Measurements from ENCODE around the gene TMEM87B. TPM values are rescaled to one million over a fixed set of nuclear protein-coding genes. Genes with fewer than 3 reads are reported as not detected.

Gene TMEM87B
- total and polyA plus RNA-seq, 9 donors: 7.1 to 23.8 (median 13.2) TPM

DNA sequence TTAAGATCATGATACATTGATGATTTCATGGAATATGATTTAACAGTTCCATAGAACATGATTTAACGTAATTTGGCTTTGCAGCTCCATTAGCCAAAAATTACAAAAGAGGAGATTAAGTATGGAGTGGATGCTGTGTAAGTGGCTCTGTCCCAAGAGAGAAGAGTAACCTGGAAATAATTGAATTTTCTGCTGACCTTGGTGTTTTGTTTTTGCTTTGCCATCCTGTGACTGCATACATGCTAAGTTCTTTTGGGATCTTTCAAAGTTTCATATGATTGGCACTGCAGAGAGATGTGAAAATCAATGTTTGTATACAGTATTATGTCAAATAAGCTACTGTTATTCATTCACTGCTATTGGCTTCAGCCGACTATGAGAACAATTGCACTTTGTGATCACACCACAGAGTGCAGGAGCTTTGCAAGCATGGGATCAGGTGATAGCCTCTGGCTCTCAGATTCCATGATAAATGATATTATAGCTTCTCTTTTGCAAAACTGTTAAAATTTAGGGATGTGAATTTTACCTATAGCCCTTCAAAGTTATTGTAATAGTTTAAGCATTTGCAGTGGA, 46.1 kb upstream of the TMEM87B start:
- H3K27ac ChIP-seq: no peak overlapping the region
- WGBS, 3 donors: 89 to 95% (median 92%) methylated on average over 2 of the region's 2 CpGs
- no peak overlapping the region for H3K4me3 ChIP-seq
- TF ChIP-seq, protein P1, sequence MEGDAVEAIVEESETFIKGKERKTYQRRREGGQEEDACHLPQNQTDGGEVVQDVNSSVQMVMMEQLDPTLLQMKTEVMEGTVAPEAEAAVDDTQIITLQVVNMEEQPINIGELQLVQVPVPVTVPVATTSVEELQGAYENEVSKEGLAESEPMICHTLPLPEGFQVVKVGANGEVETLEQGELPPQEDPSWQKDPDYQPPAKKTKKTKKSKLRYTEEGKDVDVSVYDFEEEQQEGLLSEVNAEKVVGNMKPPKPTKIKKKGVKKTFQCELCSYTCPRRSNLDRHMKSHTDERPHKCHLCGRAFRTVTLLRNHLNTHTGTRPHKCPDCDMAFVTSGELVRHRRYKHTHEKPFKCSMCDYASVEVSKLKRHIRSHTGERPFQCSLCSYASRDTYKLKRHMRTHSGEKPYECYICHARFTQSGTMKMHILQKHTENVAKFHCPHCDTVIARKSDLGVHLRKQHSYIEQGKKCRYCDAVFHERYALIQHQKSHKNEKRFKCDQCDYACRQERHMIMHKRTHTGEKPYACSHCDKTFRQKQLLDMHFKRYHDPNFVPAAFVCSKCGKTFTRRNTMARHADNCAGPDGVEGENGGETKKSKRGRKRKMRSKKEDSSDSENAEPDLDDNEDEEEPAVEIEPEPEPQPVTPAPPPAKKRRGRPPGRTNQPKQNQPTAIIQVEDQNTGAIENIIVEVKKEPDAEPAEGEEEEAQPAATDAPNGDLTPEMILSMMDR (IDR thresholded peaks at IDR 0.05): no peak
- TF ChIP-seq EP300 (IDR thresholded peaks at IDR 0.05) (no peak), POLR2A (IDR thresholded peaks at IDR 0.05) (no peak)
- no peak for DNase-seq
- intact Hi-C loops (cut with DNase I): no loop called here
- H3K36me3 ChIP-seq: no peaks in the 10 kb centered on the region
- no peaks in the 10 kb centered on the region for H3K27me3 ChIP-seq
- H3K9me3 ChIP-seq: no peaks in the 10 kb centered on the region
- no peaks in the 10 kb centered on the region for H3K4me1 ChIP-seq (ENCODE audit: insufficient read depth)

DNA sequence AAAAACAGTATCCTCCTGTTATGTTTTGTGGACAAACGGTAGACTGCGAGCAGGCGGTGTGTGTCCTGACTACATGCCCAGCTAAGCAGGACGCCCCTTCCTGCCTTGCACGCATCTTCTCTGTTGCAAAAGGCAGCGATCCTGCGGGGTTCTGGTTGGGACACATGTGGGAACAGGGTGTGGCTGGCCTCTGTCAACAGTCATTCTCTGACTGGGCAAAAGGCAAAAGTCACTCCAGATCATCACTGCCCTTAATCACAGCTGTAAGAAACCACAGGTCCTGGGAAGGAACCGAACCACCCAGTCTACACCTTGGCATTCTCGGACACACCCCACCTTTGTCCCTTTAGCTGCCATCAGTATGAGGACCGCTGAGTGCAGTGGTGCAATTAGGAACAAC, 44.3 kb upstream of the TMEM87B start:
- Histone ChIP-seq H3K9me3 (no peaks in the 10 kb centered on the region), H3K4me1 (ENCODE audit: insufficient read depth) (no peaks in the 10 kb centered on the region), H3K36me3 (no peaks in the 10 kb centered on the region), H3K27me3 (no peaks in the 10 kb centered on the region), H3K4me3 (no peak overlapping the region), H3K27ac (no peak overlapping the region)
- intact Hi-C loops (cut with DNase I): no loop called here
- TF ChIP-seq, protein P1 (IDR thresholded peaks at IDR 0.05): no peak
- TF ChIP-seq EP300 (IDR thresholded peaks at IDR 0.05): no peak
- no peak for TF ChIP-seq POLR2A (IDR thresholded peaks at IDR 0.05)
- 78 to 87% (median 78%) methylated on average over 10 of the region's 10 CpGs for whole genome bisulfite sequencing, 3 donors
- no peak for DNase-seq

DNA sequence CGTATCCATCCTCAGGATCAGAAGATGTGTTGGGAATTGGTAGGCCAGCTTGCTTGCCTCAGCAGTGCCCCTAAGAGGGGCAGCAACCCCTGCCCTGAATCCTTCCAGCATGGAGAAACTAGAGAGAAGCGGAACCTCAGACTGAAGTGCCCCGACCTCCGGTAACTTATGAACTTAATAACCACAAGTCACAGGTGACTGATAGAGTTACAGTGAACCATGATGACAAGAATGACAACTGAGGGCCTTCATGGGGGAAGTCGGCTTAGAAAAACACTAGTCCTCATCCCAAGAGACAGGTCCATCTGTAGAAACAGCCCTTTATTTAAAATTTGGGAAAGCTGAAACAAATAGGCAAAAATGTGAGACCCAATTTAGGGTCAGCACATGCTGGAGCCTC, 42.5 kb upstream of the TMEM87B start:
- Histone ChIP-seq H3K4me1 (ENCODE audit: insufficient read depth) (no peaks in the 10 kb centered on the region), H3K9me3 (no peaks in the 10 kb centered on the region), H3K27ac (no peak overlapping the region), H3K4me3 (no peak overlapping the region), H3K27me3 (no peaks in the 10 kb centered on the region), H3K36me3 (no peaks in the 10 kb centered on the region)
- 78 to 94% (median 86%) methylated on average over 5 of the region's 5 CpGs for WGBS, 3 donors
- TF ChIP-seq, protein P1 (IDR thresholded peaks at IDR 0.05): no peak
- TF ChIP-seq POLR2A (IDR thresholded peaks at IDR 0.05): no peak
- no peak for TF ChIP-seq EP300 (IDR thresholded peaks at IDR 0.05)
- intact Hi-C loops (cut with DNase I): no loop called here
- DNase-seq: no peak

DNA sequence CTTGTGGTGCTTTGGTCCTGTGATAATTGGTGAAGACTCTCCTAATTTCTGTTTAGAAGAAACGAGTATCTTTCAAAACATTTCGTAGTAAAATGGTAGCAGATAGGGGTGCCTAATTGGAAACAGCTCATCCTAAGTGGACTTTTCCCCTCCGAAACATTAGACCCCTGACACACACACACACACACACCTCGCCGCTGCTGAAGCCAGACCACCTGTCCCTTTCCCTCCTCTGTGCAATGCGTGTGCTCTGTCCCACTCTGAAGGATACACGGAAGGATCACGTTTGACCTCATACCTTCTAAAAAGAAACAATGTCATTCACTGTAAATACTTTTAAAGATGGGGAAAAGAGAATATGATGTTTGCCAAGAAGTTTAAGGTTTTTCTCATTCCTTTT, 36.2 kb upstream of the TMEM87B start:
- intact Hi-C loops (cut with DNase I): no loop called here
- Histone ChIP-seq H3K4me1 (ENCODE audit: insufficient read depth) (no peaks in the 10 kb centered on the region), H3K4me3 (no peak overlapping the region), H3K9me3 (no peaks in the 10 kb centered on the region), H3K36me3 (no peaks in the 10 kb centered on the region), H3K27ac (no peak overlapping the region), H3K27me3 (no peaks in the 10 kb centered on the region)
- DNase-seq: no peak
- TF ChIP-seq EP300 (IDR thresholded peaks at IDR 0.05) (no peak), POLR2A (IDR thresholded peaks at IDR 0.05) (no peak)
- TF ChIP-seq, protein P1 (IDR thresholded peaks at IDR 0.05): no peak
- 92 to 93% (median 93%) methylated on average over 8 of the region's 8 CpGs for WGBS, 3 donors

All from ovary (tissue), 9 donors.